NCI-H1694 (cell line): ENCODE measurements around the gene C9orf153.

Source experiments
- DNase-seq: peaks from one replicate; lab custom pipeline; 2025; lab: John Stamatoyannopoulos, UW

The C9orf153 gene

DNA sequence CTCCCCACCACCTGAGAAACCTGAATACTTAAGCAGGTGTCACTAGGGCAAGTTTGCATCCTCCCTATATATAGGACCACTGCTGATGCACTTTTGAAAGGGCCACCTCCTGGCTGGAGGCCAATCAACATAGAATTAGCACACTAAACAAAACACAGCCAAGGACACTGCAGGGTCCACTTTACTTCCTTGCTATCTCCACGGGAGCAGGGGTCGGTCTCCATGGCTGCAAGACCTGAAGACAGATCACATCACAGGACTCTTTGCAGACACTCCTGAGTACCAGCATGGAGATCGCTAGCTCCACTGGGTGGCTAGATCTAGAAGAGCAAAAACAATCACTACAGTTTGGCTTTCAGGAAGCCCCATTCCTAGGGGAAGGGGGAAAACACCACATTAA is 72.3 kb downstream of the C9orf153 start:
- DNase-seq = no peak

DNA sequence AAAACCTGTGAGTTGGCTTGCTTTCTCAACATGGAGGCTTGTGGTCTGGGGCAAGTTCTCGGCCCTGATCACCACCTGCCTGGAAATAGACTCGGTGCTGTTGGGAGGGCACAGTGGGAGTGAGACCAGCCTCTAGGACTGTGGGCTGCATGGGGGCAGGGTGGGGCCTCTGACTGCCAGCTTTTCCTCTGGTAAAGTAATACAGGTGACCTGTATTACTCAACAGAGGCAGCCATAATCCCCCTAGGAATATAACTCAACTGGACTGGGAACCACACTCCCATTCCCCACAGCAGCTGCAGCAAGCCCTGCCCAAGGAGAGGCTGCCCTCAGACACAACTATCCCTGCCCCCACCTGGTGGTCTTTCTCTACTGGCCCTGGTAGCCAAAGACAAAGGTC is 72.8 kb downstream of the C9orf153 start:
- no peak for DNase-seq

GRCh38 chr9:86185872-86186271 is 73.6 kb downstream of the C9orf153 start:
- no peak for DNase-seq

DNA sequence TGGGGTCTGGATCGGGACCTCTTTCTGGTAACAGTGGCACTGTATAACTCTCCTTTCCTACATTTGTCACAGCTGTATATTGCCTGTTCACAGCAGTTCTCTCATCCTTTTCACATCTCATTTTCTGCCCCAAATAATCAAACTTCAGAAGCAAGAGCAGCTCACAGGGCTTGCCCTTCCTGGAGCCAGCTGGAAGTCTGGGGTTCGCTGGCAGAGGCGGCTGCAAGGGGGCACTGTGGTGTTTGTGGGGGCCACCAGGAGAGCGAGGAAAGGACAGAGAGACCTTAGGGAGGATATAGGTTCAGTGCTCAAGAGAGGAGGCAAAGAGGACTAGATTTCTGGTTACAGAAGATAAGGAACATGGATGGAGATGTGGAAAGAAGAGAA is 75.3 kb downstream of the C9orf153 start:
- DNase-seq = no peak

- no peak for DNase-seq
Observed at GRCh38 chr9:86183229-86184137, 76.0 kb downstream of the C9orf153 start.

GRCh38 chr9:86181379-86182315 is 77.8 kb downstream of the C9orf153 start:
- DNase-seq = no peak

DNA sequence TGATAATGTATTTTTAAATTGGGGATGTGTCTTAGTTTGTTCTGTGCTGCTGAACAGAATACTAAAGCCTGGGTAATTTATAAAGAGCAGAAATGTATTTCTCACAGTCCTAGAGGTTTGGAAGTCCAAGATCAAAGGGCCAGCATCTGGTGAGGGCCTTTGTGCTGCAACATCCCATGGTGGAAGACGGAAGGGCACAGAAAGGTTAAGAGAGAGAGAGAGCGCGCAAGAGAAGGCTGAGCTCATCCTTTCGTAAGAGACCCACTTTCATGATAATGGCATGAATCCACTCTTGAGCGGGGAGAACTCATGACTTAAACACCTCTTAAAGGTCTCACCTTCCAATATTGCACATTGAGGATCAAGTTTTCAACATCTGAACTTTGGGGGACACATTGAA is 81.0 kb downstream of the C9orf153 start:
- DNase-seq = no peak

- no peak for DNase-seq
Observed at GRCh38 chr9:86177995-86178394, 81.5 kb downstream of the C9orf153 start.

DNA sequence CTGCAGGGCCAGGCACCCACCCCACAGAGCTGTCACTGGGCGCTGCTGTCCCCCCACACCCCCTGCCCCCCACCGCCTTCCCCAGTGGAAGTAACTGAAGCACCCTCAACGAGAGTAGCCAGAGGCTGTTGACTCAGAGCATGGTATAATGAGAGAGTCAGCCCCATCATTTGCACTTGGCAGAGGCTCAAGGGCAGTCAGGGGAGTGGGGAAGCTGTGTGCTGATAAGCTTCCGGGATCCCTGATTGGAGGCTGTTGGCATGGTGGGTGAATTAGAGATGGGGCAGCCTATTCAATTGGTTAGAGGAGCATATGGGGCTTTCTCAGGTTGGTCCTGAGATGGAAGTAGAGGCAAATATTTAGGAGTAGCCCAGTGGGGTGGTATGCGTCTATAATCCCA is 83.0 kb downstream of the C9orf153 start:
- no peak for DNase-seq

GRCh38 chr9:86175743-86176456 is 83.6 kb downstream of the C9orf153 start:
- no peak for DNase-seq

- DNase-seq = no peak
Observed at GRCh38 chr9:86175223-86175622, 84.2 kb downstream of the C9orf153 start.
